Panc1 (cell line): ENCODE results near the gene KNDC1. TPM values are rescaled to one million over a fixed set of nuclear protein-coding genes. Genes with fewer than 3 reads are reported as not detected.

Source experiments
- ATAC-seq: fragments of 200-7000 bp; cut with Tn5 transposase; 2 replicates; pipeline ENCODE4 v1.9.1; 2020; ENCODE audit warnings: mild to moderate bottlenecking, moderate library complexity
- BruUV-seq: library from RNA; stranded (reverse); fragments of 400-500 nt; replicated peaks from 2 replicates; lab custom pipeline; 2021; lab: Mats Ljungman, UMichigan
- CTCF ChIA-PET: fragments of 300-600 bp; sonication (Branson Sonifier 250); formaldehyde crosslinking; loops from one replicate; lab custom pipeline; 2022; ENCODE audit warnings: antibody characterized with exemption; lab: Charles Lee
- POLR2A ChIA-PET: fragments of 300-600 bp; sonication (Branson Sonifier 250); formaldehyde crosslinking; loops from one replicate; lab custom pipeline; 2022; ENCODE audit warnings: antibody characterized with exemption; lab: Charles Lee
- DNase-seq: peaks from one replicate; pipeline ENCODE4 v3.0.0-alpha.2; 2010; ENCODE audit warnings: low read depth, low spot score
- H3K27ac ChIP-seq: 2 replicates; pipeline ENCODE4 v1.5.1; 2011; ENCODE audit warnings: mild to moderate bottlenecking, low read length, inconsistent platforms
- H3K27me3 ChIP-seq: fragments of 200-500 bp; sonication (Bioruptor generic); 2 replicates; pipeline ENCODE4 v1.6.0; 2014; ENCODE audit warnings: low read length, inconsistent platforms; ENCODE audit not compliant: control insufficient read depth, insufficient read depth
- H3K36me3 ChIP-seq: fragments of 200-500 bp; sonication (Bioruptor generic); 2 replicates; pipeline ENCODE4 v1.5.1; 2014; ENCODE audit warnings: inconsistent platforms, mild to moderate bottlenecking, low read length, moderate library complexity; ENCODE audit not compliant: control insufficient read depth, insufficient read depth
- H3K4me1 ChIP-seq: 2 replicates; pipeline ENCODE4 v1.5.1; 2011; ENCODE audit warnings: inconsistent platforms, mild to moderate bottlenecking, low read length, moderate library complexity; ENCODE audit not compliant: control insufficient read depth, insufficient read depth
- H3K4me3 ChIP-seq, 2 experiments: 2 replicates each; pipeline ENCODE4 v1.5.1; 2011 to 2012; ENCODE audit warnings: low read depth in 2 of 2, low read length in 2 of 2, mild to moderate bottlenecking in 2 of 2, inconsistent platforms in 1 of 2, moderate library complexity in 1 of 2
- H3K9me3 ChIP-seq: fragments of 200-500 bp; sonication (Bioruptor generic); 2 replicates; pipeline ENCODE4 v1.5.1; 2014; ENCODE audit warnings: low read depth, mild to moderate bottlenecking, inconsistent platforms, low read length, moderate library complexity; ENCODE audit not compliant: control insufficient read depth, insufficient read depth
- CTCF ChIP-seq: fragments of 450-650 bp; IDR thresholded peaks from 2 replicates; pipeline ENCODE4 v1.5.1; 2017; ENCODE audit warnings: mild to moderate bottlenecking
- POLR2AphosphoS5 ChIP-seq: IDR thresholded peaks from 2 replicates; pipeline ENCODE4 v1.6.1; 2012; ENCODE audit warnings: mild to moderate bottlenecking, low read depth, low read length, moderate library complexity
- REST ChIP-seq, 2 experiments: IDR thresholded peaks; 2 replicates each; pipeline ENCODE4 v1.6.1; 2011 to 2012; ENCODE audit warnings: low read depth in 2 of 2, control low read depth in 1 of 2, low read length in 1 of 2, mild to moderate bottlenecking in 1 of 2, moderate library complexity in 1 of 2; ENCODE audit not compliant: insufficient read depth in 1 of 2
- SIN3A ChIP-seq: IDR thresholded peaks from 2 replicates; pipeline ENCODE4 v1.6.1; 2012; ENCODE audit warnings: low read depth, mild to moderate bottlenecking, low read length, moderate library complexity, borderline replicate concordance; ENCODE audit not compliant: insufficient read depth
- TCF7L2 ChIP-seq: IDR thresholded peaks from 2 replicates; pipeline ENCODE4 v1.6.1; 2011; ENCODE audit warnings: mild to moderate bottlenecking, low read depth, low read length, inconsistent platforms
- in situ Hi-C: cut with HindIII; loops from 2 replicates; pipeline ENCODE4 v1.10.0; 2016; ENCODE audit warnings: low sequenced_read_pairs, low pct_unique_long_range_greater_than_20kb
- intact Hi-C: fragments of 100-400 bp; cut with micrococcal nuclease; formaldehyde crosslinking; loops from one replicate; pipeline ENCODE4 v1.10.0; 2022; ENCODE audit not compliant: unreplicated experiment
- total RNA-seq: library from RNA; stranded (reverse); gene quantifications from one replicate; pipeline ENCODE4 v1.2.1, GENCODE V29; 2021; ENCODE audit not compliant: unreplicated experiment

KNDC1 gene
- total RNA-seq, 1 experiment from 2014 or later = 2.6 TPM

GRCh38 chr10:133210398-133211140, 50.5 kb downstream of the KNDC1 start:
- Histone ChIP-seq H3K4me1 (no peaks in the 10 kb centered on the region), H3K36me3 (no peaks in the 10 kb centered on the region), H3K27me3 (no peaks in the 10 kb centered on the region), H3K9me3 (no peaks in the 10 kb centered on the region), H3K27ac (no peak overlapping the region), H3K4me3 (no peak overlapping the region)
- CTCF ChIA-PET = no interaction called here
- BruUV-seq = no TSS peak
- no peak for ATAC-seq
- no peak for TF ChIP-seq CTCF
- TF ChIP-seq TCF7L2 = no peak
- no peak for TF ChIP-seq SIN3A
- no peak for TF ChIP-seq POLR2AphosphoS5
- TF ChIP-seq REST (IDR thresholded peaks at IDR 0.05; ENCODE audit: insufficient read depth in 1 of 2, low read depth in 2 of 2, low read length in 1 of 2) = no peak
- POLR2A ChIA-PET = interaction anchor here (0.7 kb wide), 1 partner anchor 47 kb away, joined by 5 read pairs; no protein-coding TSS in a partner anchor
- intact Hi-C loops = no loop called here
- in situ Hi-C loops = no loop called here
- DNase-seq = no peak

GRCh38 chr10:133211141-133211830, 51.3 kb downstream of the KNDC1 start:
- Histone ChIP-seq H3K27ac (no peak overlapping the region), H3K4me1 (no peaks in the 10 kb centered on the region), H3K9me3 (no peaks in the 10 kb centered on the region), H3K36me3 (no peaks in the 10 kb centered on the region), H3K27me3 (no peaks in the 10 kb centered on the region), H3K4me3 (no peak overlapping the region)
- POLR2A ChIA-PET = no interaction called here
- BruUV-seq = no TSS peak
- CTCF ChIA-PET = no interaction called here
- DNase-seq (no peak), ATAC-seq (peak; percentile 26; the same call in 1 of the 2 replicates)
- TF ChIP-seq POLR2AphosphoS5 (no peak), CTCF (no peak), TCF7L2 (no peak), SIN3A (no peak), REST (IDR thresholded peaks at IDR 0.05; ENCODE audit: insufficient read depth in 1 of 2, low read depth in 2 of 2, low read length in 1 of 2) (no peak)
- intact Hi-C loops (no loop called here), in situ Hi-C loops (no loop called here)
